ENCODE results near the gene CYTIP.
"Not testable (repeated sequence)": the region's sequence is repeated elsewhere in the genome, so short reads cannot be mapped to it uniquely, and the experiment has no call there.

The CYTIP gene

DNA sequence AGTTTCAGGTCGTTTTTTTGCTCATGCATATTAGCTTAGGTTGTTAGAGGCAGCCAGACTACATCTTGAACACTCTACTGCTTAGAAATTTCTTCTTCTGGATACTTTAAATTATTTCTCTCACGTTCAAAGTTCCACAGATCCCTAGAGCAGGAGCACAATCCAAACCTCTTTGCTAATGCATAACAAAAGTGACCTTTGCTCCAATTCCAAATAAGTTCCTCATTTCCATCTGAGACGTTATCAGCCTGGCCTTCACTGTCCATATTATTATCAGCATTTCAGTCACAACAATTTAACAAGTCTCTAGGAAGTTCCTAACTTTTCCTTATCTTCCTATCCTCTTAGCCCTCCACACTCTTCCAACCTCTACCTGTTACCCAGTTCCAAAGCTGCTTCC, 67.8 kb downstream of the CYTIP start:
- WGBS, 2 donors (ENCODE audit: extremely low coverage in 2 of 2, insufficient read length in 2 of 2, insufficient replicate concordance in 1 of 2) = no CpG with 5 or more reads among the region's 3 CpGs
- H2BK120ac ChIP-seq (ENCODE audit: low read depth, low read length) = no peak overlapping the region
- no peak overlapping the region for H3K4ac ChIP-seq (ENCODE audit: low read length)
- H3K9me3 ChIP-seq (replicated peaks in 1 of 2; ENCODE audit: control insufficient read depth in 2 of 2, insufficient read depth in 1 of 2, low read depth in 1 of 2, low read length in 2 of 2) = peaks cover 0 to 4% of the 10 kb centered on the region in 2 donors
- H2AFZ ChIP-seq (ENCODE audit: low read length) = no peak overlapping the region
- no peak overlapping the region for H2BK5ac ChIP-seq (ENCODE audit: low read length)
- no peak overlapping the region for H3K9ac ChIP-seq (ENCODE audit: low read depth, low read length, poor library complexity)
- H4K8ac ChIP-seq (ENCODE audit: low read depth, low read length) = no peak overlapping the region
- no peak overlapping the region for H3K23ac ChIP-seq (ENCODE audit: low read depth, low read length, poor library complexity)
- H3K27ac ChIP-seq (replicated peaks; ENCODE audit: low read length) = no peak overlapping the region
- H2BK15ac ChIP-seq (ENCODE audit: low read length) = no peak overlapping the region
- no peak overlapping the region for H3K4me3 ChIP-seq (ENCODE audit: low read length in 2 of 2)
- no peak for DNase-seq (ENCODE audit: low spot score)
- H3K18ac ChIP-seq (ENCODE audit: low read length) = no peak overlapping the region
- no peak overlapping the region for H3K4me2 ChIP-seq (ENCODE audit: insufficient read depth, low read length, poor library complexity, severe bottlenecking)
- H3K36me3 ChIP-seq (replicated peaks in 1 of 2; ENCODE audit: control insufficient read depth in 2 of 2, insufficient read depth in 2 of 2, low read length in 2 of 2) = no peaks in the 10 kb centered on the region
- H2BK12ac ChIP-seq (ENCODE audit: low read length) = no peak overlapping the region
- H3K4me1 ChIP-seq (ENCODE audit: control insufficient read depth in 2 of 2, insufficient read depth in 1 of 2, low read depth in 1 of 2, low read length in 2 of 2) = no peaks in the 10 kb centered on the region
- H3K27me3 ChIP-seq (ENCODE audit: control insufficient read depth in 3 of 3, insufficient read depth in 3 of 3, low read depth in 1 of 3, low read length in 3 of 3) = no peaks in the 10 kb centered on the region
- H3K79me1 ChIP-seq (ENCODE audit: low read depth, low read length) = no peaks in the 10 kb centered on the region
- no peak overlapping the region for H3K14ac ChIP-seq (ENCODE audit: low read length)
- no peak overlapping the region for H4K91ac ChIP-seq (ENCODE audit: low read depth, low read length, poor library complexity)
- no peak overlapping the region for H2AK5ac ChIP-seq (ENCODE audit: low read depth, low read length)

DNA sequence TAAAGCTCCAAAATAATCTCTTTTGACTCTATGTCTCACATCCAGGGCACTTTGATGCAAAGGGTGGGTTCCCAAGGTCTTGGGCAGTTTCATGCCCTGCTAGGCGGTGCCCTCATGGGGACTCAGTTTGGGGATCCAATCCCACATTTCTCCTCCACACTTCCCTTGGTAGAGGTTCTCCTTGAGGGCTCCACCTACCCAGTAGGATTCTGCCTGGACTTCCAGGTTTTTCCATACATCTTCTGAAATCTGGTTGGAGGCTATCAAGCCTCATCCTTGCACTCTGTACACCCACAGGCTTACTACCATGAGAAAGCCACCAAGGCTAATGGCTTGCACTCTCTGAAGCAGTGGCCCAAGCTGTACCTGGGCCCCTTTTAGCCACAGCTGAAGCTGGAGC, 68.5 kb downstream of the CYTIP start:
- H3K4me3 ChIP-seq (ENCODE audit: low read length in 2 of 2) = no peak overlapping the region
- no peak overlapping the region for H2BK5ac ChIP-seq (ENCODE audit: low read length)
- no peak overlapping the region for H3K4ac ChIP-seq (ENCODE audit: low read length)
- no peak overlapping the region for H2BK15ac ChIP-seq (ENCODE audit: low read length)
- H3K23ac ChIP-seq (ENCODE audit: low read depth, low read length, poor library complexity) = no peak overlapping the region
- no peaks in the 10 kb centered on the region for H3K4me1 ChIP-seq (ENCODE audit: control insufficient read depth in 2 of 2, insufficient read depth in 1 of 2, low read depth in 1 of 2, low read length in 2 of 2)
- H3K9me3 ChIP-seq (replicated peaks in 1 of 2; ENCODE audit: control insufficient read depth in 2 of 2, insufficient read depth in 1 of 2, low read depth in 1 of 2, low read length in 2 of 2) = peaks cover 0 to 4% of the 10 kb centered on the region in 2 donors
- H3K79me1 ChIP-seq (ENCODE audit: low read depth, low read length) = no peaks in the 10 kb centered on the region
- no peak overlapping the region for H4K91ac ChIP-seq (ENCODE audit: low read depth, low read length, poor library complexity)
- H2AK5ac ChIP-seq (ENCODE audit: low read depth, low read length) = no peak overlapping the region
- H3K9ac ChIP-seq (ENCODE audit: low read depth, low read length, poor library complexity) = no peak overlapping the region
- H3K18ac ChIP-seq (ENCODE audit: low read length) = no peak overlapping the region
- H3K36me3 ChIP-seq (replicated peaks in 1 of 2; ENCODE audit: control insufficient read depth in 2 of 2, insufficient read depth in 2 of 2, low read length in 2 of 2) = no peaks in the 10 kb centered on the region
- no peak overlapping the region for H3K14ac ChIP-seq (ENCODE audit: low read length)
- DNase-seq (ENCODE audit: low spot score) = no peak
- WGBS, 2 donors (ENCODE audit: extremely low coverage in 2 of 2, insufficient read length in 2 of 2, insufficient replicate concordance in 1 of 2) = no CpG with 5 or more reads among the region's 1 CpG
- no peak overlapping the region for H2BK120ac ChIP-seq (ENCODE audit: low read depth, low read length)
- no peak overlapping the region for H2AFZ ChIP-seq (ENCODE audit: low read length)
- no peak overlapping the region for H3K4me2 ChIP-seq (ENCODE audit: insufficient read depth, low read length, poor library complexity, severe bottlenecking)
- H3K27me3 ChIP-seq (ENCODE audit: control insufficient read depth in 3 of 3, insufficient read depth in 3 of 3, low read depth in 1 of 3, low read length in 3 of 3) = no peaks in the 10 kb centered on the region
- H3K27ac ChIP-seq (replicated peaks; ENCODE audit: low read length) = no peak overlapping the region
- no peak overlapping the region for H4K8ac ChIP-seq (ENCODE audit: low read depth, low read length)
- H2BK12ac ChIP-seq (ENCODE audit: low read length) = no peak overlapping the region

DNA sequence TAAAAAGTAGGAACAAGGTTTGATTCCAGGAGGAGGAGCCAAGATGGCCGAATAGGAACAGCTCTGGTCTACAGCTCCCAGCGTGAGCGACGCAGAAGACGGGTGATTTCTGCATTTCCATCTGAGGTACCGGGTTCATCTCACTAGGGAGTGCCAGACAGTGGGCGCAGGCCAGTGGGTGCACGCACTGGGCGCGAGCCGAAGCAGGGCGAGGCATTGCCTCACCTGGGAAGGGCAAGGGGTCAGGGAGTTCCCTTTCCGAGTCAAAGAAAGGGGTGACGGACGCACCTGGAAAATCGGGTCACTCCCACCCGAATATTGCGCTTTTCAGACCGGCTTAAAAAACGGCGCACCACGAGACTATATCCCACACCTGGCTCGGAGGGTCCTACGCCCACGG, 75.4 kb downstream of the CYTIP start:
- not testable (repeated sequence) for H2BK120ac ChIP-seq (ENCODE audit: low read depth, low read length); H2AFZ ChIP-seq (ENCODE audit: low read length); H4K91ac ChIP-seq (ENCODE audit: low read depth, low read length, poor library complexity); H3K14ac ChIP-seq (ENCODE audit: low read length); H3K79me1 ChIP-seq (ENCODE audit: low read depth, low read length); H3K23ac ChIP-seq (ENCODE audit: low read depth, low read length, poor library complexity); H3K4me3 ChIP-seq (ENCODE audit: low read length in 2 of 2); H3K27me3 ChIP-seq (ENCODE audit: control insufficient read depth in 3 of 3, insufficient read depth in 3 of 3, low read depth in 1 of 3, low read length in 3 of 3); H2BK15ac ChIP-seq (ENCODE audit: low read length); H2AK5ac ChIP-seq (ENCODE audit: low read depth, low read length); H4K8ac ChIP-seq (ENCODE audit: low read depth, low read length); H3K4me2 ChIP-seq (ENCODE audit: insufficient read depth, low read length, poor library complexity, severe bottlenecking); H3K9ac ChIP-seq (ENCODE audit: low read depth, low read length, poor library complexity); H3K36me3 ChIP-seq (replicated peaks in 1 of 2; ENCODE audit: control insufficient read depth in 2 of 2, insufficient read depth in 2 of 2, low read length in 2 of 2); H3K9me3 ChIP-seq (replicated peaks in 1 of 2; ENCODE audit: control insufficient read depth in 2 of 2, insufficient read depth in 1 of 2, low read depth in 1 of 2, low read length in 2 of 2); H3K27ac ChIP-seq (replicated peaks; ENCODE audit: low read length); H3K4me1 ChIP-seq (ENCODE audit: control insufficient read depth in 2 of 2, insufficient read depth in 1 of 2, low read depth in 1 of 2, low read length in 2 of 2); H2BK5ac ChIP-seq (ENCODE audit: low read length); H3K18ac ChIP-seq (ENCODE audit: low read length); H2BK12ac ChIP-seq (ENCODE audit: low read length); DNase-seq (ENCODE audit: low spot score); H3K4ac ChIP-seq (ENCODE audit: low read length)
- no CpG with 5 or more reads among the region's 25 CpGs for WGBS, 2 donors (ENCODE audit: extremely low coverage in 2 of 2, insufficient read length in 2 of 2, insufficient replicate concordance in 1 of 2)

DNA sequence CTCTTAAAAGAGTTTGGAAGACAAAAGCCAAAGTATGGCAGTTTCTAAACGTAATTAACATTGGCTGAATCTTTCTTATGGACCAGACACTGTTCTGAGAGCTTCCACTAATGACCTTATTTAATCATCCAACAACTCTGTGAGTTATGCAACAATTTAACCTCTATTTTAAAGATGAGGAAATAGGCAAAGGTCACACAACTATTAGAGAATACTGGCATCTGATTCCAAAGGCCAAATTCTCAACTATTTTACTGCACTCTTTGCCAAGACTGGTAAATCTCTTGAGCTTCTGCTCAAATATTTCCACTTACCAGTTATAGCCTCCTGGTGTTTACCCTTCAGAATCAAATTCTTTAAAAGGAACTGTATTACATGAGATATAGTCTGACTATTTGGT, 76.2 kb downstream of the CYTIP start:
- no peak overlapping the region for H3K4me2 ChIP-seq (ENCODE audit: insufficient read depth, low read length, poor library complexity, severe bottlenecking)
- H3K4ac ChIP-seq (ENCODE audit: low read length) = no peak overlapping the region
- WGBS, 2 donors (ENCODE audit: extremely low coverage in 2 of 2, insufficient read length in 2 of 2, insufficient replicate concordance in 1 of 2) = no CpG with 5 or more reads among the region's 1 CpG
- H3K14ac ChIP-seq (ENCODE audit: low read length) = no peak overlapping the region
- no peaks in the 10 kb centered on the region for H3K27me3 ChIP-seq (ENCODE audit: control insufficient read depth in 3 of 3, insufficient read depth in 3 of 3, low read depth in 1 of 3, low read length in 3 of 3)
- no peaks in the 10 kb centered on the region for H3K79me1 ChIP-seq (ENCODE audit: low read depth, low read length)
- H2BK5ac ChIP-seq (ENCODE audit: low read length) = no peak overlapping the region
- no peak overlapping the region for H3K18ac ChIP-seq (ENCODE audit: low read length)
- H2BK12ac ChIP-seq (ENCODE audit: low read length) = no peak overlapping the region
- H3K36me3 ChIP-seq (replicated peaks in 1 of 2; ENCODE audit: control insufficient read depth in 2 of 2, insufficient read depth in 2 of 2, low read length in 2 of 2) = no peaks in the 10 kb centered on the region
- H4K8ac ChIP-seq (ENCODE audit: low read depth, low read length) = no peak overlapping the region
- H2AK5ac ChIP-seq (ENCODE audit: low read depth, low read length) = no peak overlapping the region
- H3K9ac ChIP-seq (ENCODE audit: low read depth, low read length, poor library complexity) = no peak overlapping the region
- no peak overlapping the region for H3K27ac ChIP-seq (replicated peaks; ENCODE audit: low read length)
- no peak for DNase-seq (ENCODE audit: low spot score)
- H2BK15ac ChIP-seq (ENCODE audit: low read length) = no peak overlapping the region
- H3K9me3 ChIP-seq (replicated peaks in 1 of 2; ENCODE audit: control insufficient read depth in 2 of 2, insufficient read depth in 1 of 2, low read depth in 1 of 2, low read length in 2 of 2) = no peaks in the 10 kb centered on the region
- no peak overlapping the region for H4K91ac ChIP-seq (ENCODE audit: low read depth, low read length, poor library complexity)
- no peak overlapping the region for H2BK120ac ChIP-seq (ENCODE audit: low read depth, low read length)
- no peak overlapping the region for H2AFZ ChIP-seq (ENCODE audit: low read length)
- no peak overlapping the region for H3K23ac ChIP-seq (ENCODE audit: low read depth, low read length, poor library complexity)
- H3K4me1 ChIP-seq (ENCODE audit: control insufficient read depth in 2 of 2, insufficient read depth in 1 of 2, low read depth in 1 of 2, low read length in 2 of 2) = no peaks in the 10 kb centered on the region
- H3K4me3 ChIP-seq (ENCODE audit: low read length in 2 of 2) = no peak overlapping the region

Data from neuronal stem cell (in vitro differentiated cells).